Measurements from ENCODE around the gene VSIG4.

DNA sequence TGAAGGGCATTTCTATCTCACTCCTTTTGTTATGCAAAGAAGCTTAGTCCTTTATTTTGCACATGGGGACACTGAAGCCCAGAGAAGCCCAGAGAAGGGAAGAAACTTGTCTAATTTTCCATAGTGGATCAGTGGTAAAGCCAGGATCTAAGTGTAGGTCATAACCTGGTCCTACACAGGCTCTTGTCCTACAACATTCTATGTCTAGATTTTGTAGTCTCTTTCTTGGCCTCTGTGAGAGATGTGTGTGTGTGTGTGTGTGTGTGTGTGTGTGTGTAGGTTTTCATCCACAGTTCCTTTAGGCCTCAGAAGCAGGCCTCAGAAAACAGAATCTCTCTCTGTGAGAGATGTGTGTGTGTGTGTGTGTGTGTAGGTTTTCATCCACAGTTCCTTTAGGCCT is 38.3 kb downstream of the VSIG4 start:
- TF ChIP-seq CTCF (conservative IDR thresholded peaks at IDR 0.05; ENCODE audit: low read depth, low read length) (no peak), EZH2 (IDR thresholded peaks at IDR 0.05; ENCODE audit: borderline replicate concordance, low read depth, low read length, poor library complexity, severe bottlenecking) (no peak)
